ENCODE data around the gene CAMK2B.

DNA sequence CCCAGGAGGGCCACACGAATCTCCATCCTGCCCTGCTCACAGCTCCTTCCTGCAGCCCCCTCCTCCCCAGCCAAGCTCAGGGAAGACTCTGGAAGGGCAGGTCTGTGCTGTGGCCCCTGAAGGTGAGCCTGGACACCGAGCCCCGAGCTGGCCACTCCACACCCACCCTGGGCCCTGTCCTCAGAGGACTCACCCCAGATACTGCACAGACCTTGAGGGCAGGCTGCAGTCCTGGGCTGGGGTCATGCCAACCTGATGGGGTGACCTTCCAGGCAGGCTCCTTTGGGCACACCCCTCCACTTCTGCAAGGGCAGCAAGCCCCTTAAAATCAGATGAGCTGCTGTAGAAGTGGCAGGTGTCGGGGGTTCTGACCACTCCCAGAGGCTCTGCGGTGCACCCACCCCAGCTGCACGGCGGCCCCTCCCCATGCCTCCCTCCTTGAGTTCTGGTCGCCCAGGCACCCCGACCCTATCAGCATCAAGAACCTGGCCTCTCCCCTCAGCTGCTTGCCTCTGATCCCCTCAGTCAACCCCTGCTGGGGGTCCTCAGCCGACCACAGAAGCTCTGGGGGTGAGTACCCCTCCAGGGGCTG lies 100.3 kb downstream of the CAMK2B start:
- TF ChIP-seq, protein P1, sequence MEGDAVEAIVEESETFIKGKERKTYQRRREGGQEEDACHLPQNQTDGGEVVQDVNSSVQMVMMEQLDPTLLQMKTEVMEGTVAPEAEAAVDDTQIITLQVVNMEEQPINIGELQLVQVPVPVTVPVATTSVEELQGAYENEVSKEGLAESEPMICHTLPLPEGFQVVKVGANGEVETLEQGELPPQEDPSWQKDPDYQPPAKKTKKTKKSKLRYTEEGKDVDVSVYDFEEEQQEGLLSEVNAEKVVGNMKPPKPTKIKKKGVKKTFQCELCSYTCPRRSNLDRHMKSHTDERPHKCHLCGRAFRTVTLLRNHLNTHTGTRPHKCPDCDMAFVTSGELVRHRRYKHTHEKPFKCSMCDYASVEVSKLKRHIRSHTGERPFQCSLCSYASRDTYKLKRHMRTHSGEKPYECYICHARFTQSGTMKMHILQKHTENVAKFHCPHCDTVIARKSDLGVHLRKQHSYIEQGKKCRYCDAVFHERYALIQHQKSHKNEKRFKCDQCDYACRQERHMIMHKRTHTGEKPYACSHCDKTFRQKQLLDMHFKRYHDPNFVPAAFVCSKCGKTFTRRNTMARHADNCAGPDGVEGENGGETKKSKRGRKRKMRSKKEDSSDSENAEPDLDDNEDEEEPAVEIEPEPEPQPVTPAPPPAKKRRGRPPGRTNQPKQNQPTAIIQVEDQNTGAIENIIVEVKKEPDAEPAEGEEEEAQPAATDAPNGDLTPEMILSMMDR (IDR thresholded peaks at IDR 0.05), result no peak
- TF ChIP-seq EP300 (IDR thresholded peaks at IDR 0.05) (no peak), POLR2A (IDR thresholded peaks at IDR 0.05) (no peak), POLR2AphosphoS5 (IDR thresholded peaks at IDR 0.05) (no peak)

Data from suprapubic skin (tissue), 4 donors.